HEK293 (cell line): ENCODE data around the gene NT5C2.
"Not testable (repeated sequence)": the region's sequence is repeated elsewhere in the genome, so short reads cannot be mapped to it uniquely, and the experiment has no call there.

ENCODE experiments used
- CTCF ChIA-PET: fragments of 350-600 bp; formaldehyde crosslinking; extraction: SDS; loops from one replicate; lab custom pipeline; 2021; ENCODE audit warnings: antibody characterized with exemption; lab: Yijun Ruan, JAX
- POLR2A ChIA-PET: fragments of 300-600 bp; formaldehyde crosslinking; extraction: SDS; loops from one replicate; lab custom pipeline; 2020; ENCODE audit warnings: antibody characterized with exemption, inconsistent platforms; lab: Yijun Ruan, JAX
- H3K27ac ChIP-seq: fragments of 200-500 bp; sonication (Bioruptor generic); 2 replicates; pipeline ENCODE4 v1.5.1; 2014; ENCODE audit warnings: low read depth, low read length, control low read depth, inconsistent platforms; ENCODE audit errors: extremely low read depth
- H3K36me3 ChIP-seq, 2 experiments: fragments of 200-500 bp in 1 of 2; sonication (Bioruptor generic) in 1 of 2; 1 replicate in 1 of 2; 2 replicates in 1 of 2; pipeline ENCODE4 v1.5.1; 2014 to 2017; ENCODE audit warnings: inconsistent platforms in 2 of 2, low read length in 2 of 2; ENCODE audit not compliant: control insufficient read depth in 2 of 2, insufficient read depth in 1 of 2
- H3K4me1 ChIP-seq: fragments of 200-500 bp; sonication (Bioruptor generic); 2 replicates; pipeline ENCODE4 v1.5.1; 2014; ENCODE audit warnings: mild to moderate bottlenecking, low read length, inconsistent platforms; ENCODE audit not compliant: control insufficient read depth, insufficient read depth
- H3K4me3 ChIP-seq: 2 replicates; pipeline ENCODE4 v1.5.1; 2011; ENCODE audit warnings: low read depth, mild to moderate bottlenecking, control low read depth, low read length, moderate library complexity
- H3K9me3 ChIP-seq: fragments of 200-500 bp; sonication (Bioruptor generic); 2 replicates; pipeline ENCODE4 v1.5.1; 2014; ENCODE audit warnings: low read depth, low read length, inconsistent platforms; ENCODE audit not compliant: control insufficient read depth, insufficient read depth
- HOXD13 ChIP-seq: sonication (generic); formaldehyde crosslinking; IDR thresholded peaks from 2 replicates; pipeline ENCODE4 v1.8.0; 2022; ENCODE audit warnings: missing genetic modification reagents, borderline replicate concordance
- KLF1 ChIP-seq: fragments of 450-650 bp; formaldehyde crosslinking; IDR thresholded peaks from 2 replicates; pipeline ENCODE4 v1.5.1; 2016; ENCODE audit warnings: missing biosample characterization, missing genetic modification characterization
- SCRT2 ChIP-seq: fragments of 450-650 bp; formaldehyde crosslinking; IDR thresholded peaks from 2 replicates; pipeline ENCODE4 v1.5.1; 2016; ENCODE audit warnings: missing biosample characterization, missing genetic modification characterization
- YY1 ChIP-seq: fragments of 450-650 bp; formaldehyde crosslinking; IDR thresholded peaks from 2 replicates; pipeline ENCODE4 v1.5.1; 2018; ENCODE audit warnings: missing biosample characterization, missing genetic modification characterization
- ZNF112 ChIP-seq: fragments of 450-650 bp; formaldehyde crosslinking; IDR thresholded peaks from 2 replicates; pipeline ENCODE4 v1.5.0; 2017; ENCODE audit warnings: missing biosample characterization, missing genetic modification characterization
- ZNF121 ChIP-seq: fragments of 450-650 bp; formaldehyde crosslinking; IDR thresholded peaks from 2 replicates; pipeline ENCODE4 v1.5.1; 2016; ENCODE audit warnings: missing biosample characterization, missing genetic modification characterization
- ZNF18 ChIP-seq: fragments of 450-650 bp; formaldehyde crosslinking; IDR thresholded peaks from 2 replicates; pipeline ENCODE4 v1.5.1; 2016; ENCODE audit warnings: missing biosample characterization, missing genetic modification characterization
- ZNF274 ChIP-seq, 2 experiments: fragments of 200-500 bp in 1 of 2; fragments of 450-650 bp in 1 of 2; sonication (Bioruptor generic) in 1 of 2; formaldehyde crosslinking in 1 of 2; IDR thresholded peaks; 2 replicates each; pipeline versions ENCODE4 v1.5.1 to v1.6.1; 2014 to 2016; ENCODE audit warnings: borderline replicate concordance in 1 of 2, inconsistent platforms in 1 of 2, low read length in 1 of 2, missing biosample characterization in 1 of 2, missing genetic modification characterization in 1 of 2
- ZNF311 ChIP-seq: fragments of 450-650 bp; formaldehyde crosslinking; IDR thresholded peaks from 2 replicates; pipeline ENCODE4 v1.5.1; 2017; ENCODE audit warnings: missing biosample characterization, missing genetic modification characterization, borderline replicate concordance
- ZNF324 ChIP-seq: fragments of 450-650 bp; formaldehyde crosslinking; IDR thresholded peaks from 2 replicates; pipeline ENCODE4 v1.5.1; 2016; ENCODE audit warnings: missing biosample characterization, missing genetic modification characterization
- ZNF549 ChIP-seq: fragments of 450-650 bp; IDR thresholded peaks from 2 replicates; pipeline ENCODE4 v1.5.1; 2018; ENCODE audit warnings: missing biosample characterization, missing genetic modification characterization, mild to moderate bottlenecking, inconsistent platforms, moderate library complexity
- ZNF561 ChIP-seq: fragments of 450-650 bp; IDR thresholded peaks from 2 replicates; pipeline ENCODE4 v1.5.1; 2018; ENCODE audit warnings: missing biosample characterization, missing genetic modification characterization, borderline replicate concordance
- ZNF571 ChIP-seq: fragments of 450-650 bp; formaldehyde crosslinking; IDR thresholded peaks from 2 replicates; pipeline ENCODE4 v1.5.0; 2017; ENCODE audit warnings: missing biosample characterization, missing genetic modification characterization
- ZNF600 ChIP-seq: fragments of 450-650 bp; formaldehyde crosslinking; IDR thresholded peaks from 2 replicates; pipeline ENCODE4 v1.5.1; 2016; ENCODE audit warnings: missing biosample characterization, missing genetic modification characterization
- ZNF629 ChIP-seq: fragments of 450-650 bp; formaldehyde crosslinking; IDR thresholded peaks from 2 replicates; pipeline ENCODE4 v1.5.1; 2017; ENCODE audit warnings: missing biosample characterization, missing genetic modification characterization
- ZNF639 ChIP-seq: fragments of 450-650 bp; formaldehyde crosslinking; IDR thresholded peaks from 2 replicates; pipeline ENCODE4 v1.5.1; 2016; ENCODE audit warnings: missing biosample characterization, missing genetic modification characterization
- ZNF776 ChIP-seq: fragments of 450-650 bp; formaldehyde crosslinking; IDR thresholded peaks from 2 replicates; pipeline ENCODE4 v1.5.0; 2017; ENCODE audit warnings: missing biosample characterization, missing genetic modification characterization, borderline replicate concordance
- ZNF792 ChIP-seq: fragments of 450-650 bp; formaldehyde crosslinking; IDR thresholded peaks from 2 replicates; pipeline ENCODE4 v1.5.1; 2016; ENCODE audit warnings: missing biosample characterization, missing genetic modification characterization
- ZNF843 ChIP-seq: fragments of 450-650 bp; formaldehyde crosslinking; IDR thresholded peaks from 2 replicates; pipeline ENCODE4 v1.5.1; 2016; ENCODE audit warnings: missing biosample characterization, missing genetic modification characterization

The NT5C2 gene

GRCh38 chr10:103140469-103140868 lies 52.6 kb downstream of the NT5C2 start (continued):
- TF ChIP-seq ZNF18 (tag by site-specific recombination): no peak
- no peak for TF ChIP-seq ZNF324 (tag by site-specific recombination)
- TF ChIP-seq ZNF311: no peak
- TF ChIP-seq HOXD13 (CRISPR knock-in tag): no peak

GRCh38 chr10:103139803-103140202 lies 53.3 kb downstream of the NT5C2 start:
- no peak overlapping the region for H3K27ac ChIP-seq
- ChIA-PET POLR2A (no interaction called here), CTCF (no interaction called here)
- H3K36me3 ChIP-seq: peaks cover 12% of the 10 kb centered on the region in 2 experiments; a peak in 2 of 3 replicates
- peaks cover 7% of the 10 kb centered on the region for H3K4me1 ChIP-seq
- TF ChIP-seq ZNF549 (tag by site-specific recombination) (no peak), ZNF639 (tag by site-specific recombination) (no peak), ZNF843 (no peak), ZNF629 (no peak), ZNF274 (IDR thresholded peaks at IDR 0.05; ENCODE audit: low read length) (no peak), ZNF274 (tag by site-specific recombination; IDR thresholded peaks at IDR 0.05; ENCODE audit: borderline replicate concordance) (no peak), ZNF792 (tag by site-specific recombination) (no peak), SCRT2 (tag by site-specific recombination) (no peak), YY1 (tag by site-specific recombination) (no peak), ZNF561 (tag by site-specific recombination) (no peak), KLF1 (no peak), ZNF112 (tag by site-specific recombination) (no peak), ZNF776 (tag by site-specific recombination) (no peak)
- TF ChIP-seq, all 188 proteins: peak for 0
- no peak overlapping the region for H3K4me3 ChIP-seq
- H3K9me3 ChIP-seq: no peaks in the 10 kb centered on the region

- CTCF ChIA-PET: interaction anchor here (0.6 kb wide), 1 partner anchor 19 kb away, joined by 3 read pairs; no protein-coding TSS in a partner anchor
- H3K4me3 ChIP-seq, H3K4me1 ChIP-seq, H3K27ac ChIP-seq, H3K9me3 ChIP-seq, POLR2A ChIA-PET: not testable (repeated sequence)
- peaks cover 8 to 12% of the 10 kb centered on the region in 2 experiments; a peak in 2 of 3 replicates for H3K36me3 ChIP-seq
These were observed 57.9 kb downstream of the NT5C2 start for GRCh38 chr10:103135168-103135567.

- CTCF ChIA-PET: no interaction called here
- H3K36me3 ChIP-seq: peaks cover 0 to under 1% of the 10 kb centered on the region in 2 experiments; a peak in 2 of 3 replicates
- peaks cover under 1% of the 10 kb centered on the region; the same call in 1 of the 2 replicates for H3K4me1 ChIP-seq
- H3K4me3 ChIP-seq: no peak overlapping the region
- POLR2A ChIA-PET: no interaction called here
- H3K9me3 ChIP-seq: no peaks in the 10 kb centered on the region
- H3K27ac ChIP-seq: no peak overlapping the region
- TF ChIP-seq ZNF600 (tag by site-specific recombination) (peak; percentile 10; the same call in 1 of the 2 replicates), ZNF571 (no peak), ZNF121 (tag by site-specific recombination) (no peak)
These were observed 62.2 kb downstream of the NT5C2 start for GRCh38 chr10:103130910-103131309.

- H3K4me3 ChIP-seq, H3K36me3 ChIP-seq, H3K4me1 ChIP-seq, H3K27ac ChIP-seq, H3K9me3 ChIP-seq, POLR2A ChIA-PET, CTCF ChIA-PET: not testable (repeated sequence)
These were observed 62.9 kb downstream of the NT5C2 start for GRCh38 chr10:103130180-103130579.
